Stimulated activated naive CD4-positive, alpha-beta T cell treated with Interleukin-2 at 50 U/mL for 16 hours (primary cell): ENCODE data around the gene PSMD1.
"Not testable (repeated sequence)": the region's sequence is repeated elsewhere in the genome, so short reads cannot be mapped to it uniquely, and the experiment has no call there.

Experiments
- DNase-seq: peaks from one replicate; lab custom pipeline; 2025; lab: John Stamatoyannopoulos, UW

The PSMD1 gene

DNA sequence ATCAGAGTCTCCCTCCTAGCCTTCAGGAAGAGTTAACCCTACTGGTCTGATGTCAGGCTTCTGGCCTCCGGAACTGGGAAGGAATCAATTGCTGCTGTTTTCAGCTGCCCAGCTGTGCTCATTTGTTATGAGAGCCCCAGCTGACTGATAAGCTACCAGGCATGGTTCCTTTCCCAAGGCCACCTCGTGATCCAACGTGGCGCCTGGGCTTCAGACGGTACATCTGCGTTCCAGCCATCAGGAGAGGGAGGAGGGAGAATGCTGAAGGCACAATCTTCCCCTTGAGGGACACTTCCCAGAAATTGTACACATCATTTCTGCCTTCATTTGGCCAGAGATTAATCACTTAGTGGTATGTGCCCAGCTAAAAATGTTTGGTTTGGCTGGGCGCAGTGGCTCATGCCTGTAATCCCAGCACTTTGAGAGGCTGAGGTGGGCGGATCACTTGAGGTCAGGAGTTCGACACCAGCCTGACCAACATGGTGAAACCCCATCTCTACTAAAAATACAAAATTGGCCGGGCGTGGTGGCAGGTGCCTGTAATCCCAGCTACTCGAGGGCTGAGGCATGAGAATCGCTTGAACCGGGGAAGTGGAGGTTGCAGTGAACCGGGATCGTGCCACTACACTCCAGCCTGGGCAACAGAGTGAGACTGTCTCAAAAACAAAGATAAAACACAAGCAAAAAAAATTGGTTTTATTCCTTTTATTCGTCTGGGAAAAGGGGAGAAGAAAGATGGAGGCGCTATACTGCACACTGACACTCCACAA, 131.3 kb downstream of the PSMD1 start:
- no peak for DNase-seq

GRCh38 chr2:231188506-231189170, 132.0 kb downstream of the PSMD1 start:
- no peak for DNase-seq

DNA sequence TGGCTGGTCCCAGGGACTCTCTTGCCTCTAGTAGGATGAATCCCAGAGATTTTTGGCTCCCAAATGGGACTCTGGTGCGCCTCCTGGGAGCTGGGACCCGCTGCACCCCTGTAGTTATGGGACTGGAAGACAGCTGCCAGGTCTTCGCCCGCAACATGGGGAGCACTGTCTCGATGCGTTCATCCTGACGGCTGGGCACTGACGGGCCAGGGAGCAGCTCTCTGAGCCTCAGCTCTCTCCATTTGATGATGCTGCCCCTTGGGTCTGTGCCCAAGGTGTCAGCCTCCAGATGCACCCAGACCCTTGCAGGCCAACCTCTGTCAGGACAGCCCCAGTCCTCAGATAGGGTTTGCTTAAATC, 132.5 kb downstream of the PSMD1 start:
- no peak for DNase-seq

DNA sequence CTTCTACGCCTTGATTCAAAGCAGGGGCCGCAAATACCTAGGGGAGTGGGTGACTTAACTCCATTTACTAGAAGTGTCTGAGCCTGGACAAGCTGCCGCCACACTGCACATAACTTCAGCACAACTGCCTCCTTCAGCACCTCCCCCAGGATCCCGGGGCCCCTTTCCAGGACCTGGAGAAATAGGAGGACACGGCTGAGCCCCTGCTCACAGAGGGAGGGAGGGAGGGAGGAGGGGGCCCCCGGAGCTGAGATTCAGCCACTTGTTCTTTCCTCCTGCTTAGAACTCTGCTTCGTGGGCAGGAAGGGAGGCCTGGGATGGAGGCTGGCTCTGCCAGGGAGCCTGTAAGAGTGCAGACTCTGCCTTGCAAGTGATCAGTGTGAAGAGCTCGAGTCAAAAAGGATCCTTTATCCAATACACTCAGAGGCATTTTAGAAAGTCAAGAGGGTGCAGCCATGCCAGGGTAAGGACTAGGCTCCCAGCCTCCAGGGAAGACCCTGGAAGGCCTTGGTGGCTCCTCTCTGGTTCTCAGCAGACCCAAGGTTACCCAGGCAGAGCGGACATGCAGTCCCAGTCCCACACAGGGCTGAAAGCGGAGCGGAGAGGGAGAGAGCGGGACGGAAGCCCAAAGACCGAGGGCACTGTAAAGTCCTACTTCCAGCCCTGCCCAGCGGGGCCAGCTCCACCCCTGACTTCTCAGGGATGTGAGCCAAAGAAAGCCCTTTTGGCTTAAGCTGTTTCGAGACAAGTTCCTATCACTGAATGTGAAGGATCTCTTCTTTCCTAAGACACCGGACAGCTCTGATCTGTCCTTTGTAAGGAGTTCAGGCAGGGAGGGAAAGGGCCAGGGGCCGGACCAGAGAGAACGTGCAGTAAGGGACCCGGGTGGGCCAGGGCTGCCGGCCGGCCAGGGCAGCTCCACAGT, 133.2 kb downstream of the PSMD1 start:
- no peak for DNase-seq

GRCh38 chr2:231190531-231191197, 134.0 kb downstream of the PSMD1 start:
- DNase-seq = no peak

GRCh38 chr2:231191896-231192872, 135.5 kb downstream of the PSMD1 start:
- DNase-seq = no peak

- DNase-seq = no peak
Measured at GRCh38 chr2:231193216-231193615, 136.5 kb downstream of the PSMD1 start.

GRCh38 chr2:231196592-231196991, 139.9 kb downstream of the PSMD1 start:
- no peak for DNase-seq

GRCh38 chr2:231197196-231197595, 140.5 kb downstream of the PSMD1 start:
- DNase-seq = not testable (repeated sequence)

- DNase-seq = no peak
Measured at GRCh38 chr2:231197706-231198290, 141.1 kb downstream of the PSMD1 start.

DNA sequence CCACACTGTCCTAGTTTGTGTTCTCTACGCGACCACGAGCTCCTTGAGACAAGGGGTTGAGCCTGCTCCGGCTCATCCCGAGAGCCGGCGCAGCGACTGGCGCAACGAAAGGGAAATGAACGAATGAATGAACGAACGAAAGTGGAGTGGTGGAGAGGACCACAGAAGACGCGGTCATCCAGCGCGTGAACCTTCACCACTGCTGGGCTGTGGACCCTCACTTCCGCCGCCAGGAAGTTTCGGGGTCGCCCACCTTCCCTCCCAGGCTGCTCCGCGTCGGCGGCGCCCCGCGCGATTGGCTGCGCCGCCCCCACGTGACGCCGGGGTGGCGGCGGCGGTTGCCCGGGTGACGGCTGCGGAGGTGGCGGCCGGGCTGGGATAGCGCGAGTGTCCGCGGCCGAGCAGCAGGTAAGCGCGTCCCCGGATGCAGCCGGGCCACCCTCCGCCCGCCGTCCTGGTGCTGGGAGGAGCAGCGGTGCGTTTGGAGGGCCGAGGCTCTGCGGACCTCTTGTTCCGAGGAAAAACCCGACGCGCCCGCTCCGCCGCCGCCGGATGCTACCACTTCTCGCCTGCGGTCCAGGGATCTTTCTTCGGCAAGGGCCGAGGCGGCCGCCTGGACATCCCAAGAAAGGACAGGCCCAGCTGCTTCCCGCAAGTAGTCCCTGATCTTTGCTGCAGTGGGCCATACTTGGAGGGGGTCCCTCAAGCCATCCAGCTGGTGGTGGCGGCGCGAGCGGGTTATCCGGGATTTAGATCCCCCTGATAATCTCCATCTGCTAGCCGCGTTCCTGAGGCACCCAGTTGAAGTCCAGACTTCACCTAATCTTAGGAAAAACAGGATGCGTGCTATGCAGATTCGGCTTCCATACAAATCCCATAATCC, 141.9 kb downstream of the PSMD1 start, which contains the start of gene ARMC9:
Gene ARMC9 (plus strand): TSS at position 341 of the 883 bp plus-strand sequence. CDS start 7,608 bp downstream, outside the sequence.
- peak; percentile 64 for DNase-seq

DNA sequence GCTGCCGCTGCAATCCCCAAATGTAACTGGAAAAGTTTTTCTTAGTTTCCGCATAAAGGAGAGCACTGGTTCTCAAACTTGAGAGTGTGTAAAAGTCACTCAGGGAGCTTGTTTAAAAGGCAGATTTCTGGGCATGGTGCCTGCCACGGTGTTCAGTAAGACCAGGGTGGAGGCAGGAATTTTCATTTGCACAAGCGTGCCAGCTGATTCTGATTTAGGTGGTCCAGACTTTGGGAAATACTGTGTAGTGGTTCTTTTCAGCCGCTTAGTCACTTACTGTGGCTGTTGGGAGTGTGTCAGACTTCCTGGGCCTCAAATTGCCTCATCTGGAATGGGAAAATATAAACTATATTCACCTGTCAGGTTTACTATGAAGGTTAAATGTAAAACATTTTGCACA, 142.6 kb downstream of the PSMD1 start:
- DNase-seq = no peak

DNA sequence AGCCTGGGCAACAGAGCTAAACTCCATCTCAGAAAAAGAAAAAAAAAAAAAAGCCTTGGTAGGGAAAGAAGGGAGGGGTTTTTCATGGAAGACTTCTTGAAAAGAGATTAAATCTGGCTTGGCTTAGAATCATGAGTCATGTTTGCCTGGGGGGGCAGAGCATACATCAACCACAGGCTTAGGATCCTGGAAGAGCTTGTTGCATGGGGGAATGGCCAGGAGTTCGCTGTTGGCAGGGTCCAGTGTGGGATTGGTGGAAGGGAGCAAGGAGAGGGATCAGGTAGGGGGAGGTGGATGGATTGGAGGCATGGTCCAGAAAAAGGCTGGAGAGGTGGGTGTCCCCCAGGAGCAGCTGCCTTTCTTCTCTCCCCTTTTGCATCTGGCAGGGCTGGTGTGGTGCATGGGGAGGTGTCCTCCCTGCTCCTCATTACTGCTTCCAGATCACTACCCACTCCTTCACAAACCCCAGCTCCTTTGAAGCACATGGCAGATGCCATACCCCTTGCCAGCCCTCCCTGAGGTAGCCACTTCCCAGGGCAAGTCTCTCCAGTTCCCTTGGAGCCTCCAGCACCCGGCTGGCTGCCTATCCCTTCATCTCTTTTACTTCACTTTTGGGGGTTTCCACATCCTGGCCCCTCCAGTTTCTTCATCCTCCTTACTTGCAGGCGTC, 144.3 kb downstream of the PSMD1 start:
- no peak for DNase-seq

- no peak for DNase-seq
Measured at GRCh38 chr2:231201475-231201814, 144.8 kb downstream of the PSMD1 start.

DNA sequence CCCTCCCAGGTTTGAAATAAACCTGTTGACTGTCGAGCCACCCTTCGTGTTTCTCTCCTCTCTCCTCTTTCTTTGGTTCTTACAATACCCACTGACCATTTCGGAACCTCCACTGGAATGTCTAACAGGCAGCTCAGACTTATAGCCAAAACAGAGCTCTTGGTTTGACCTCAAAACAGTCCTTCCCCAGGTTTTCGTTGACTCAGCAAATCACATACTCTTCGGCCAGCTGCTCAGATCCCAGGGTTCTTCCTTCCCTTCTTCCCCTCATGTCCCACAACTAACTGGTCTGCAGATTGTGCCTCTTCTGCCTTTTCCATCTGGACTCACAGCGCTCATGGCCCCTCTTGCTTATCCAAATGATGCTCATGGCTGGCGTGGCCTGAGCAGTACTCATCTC, 146.4 kb downstream of the PSMD1 start:
- no peak for DNase-seq

GRCh38 chr2:231204146-231204545, 147.5 kb downstream of the PSMD1 start:
- DNase-seq = no peak

- DNase-seq = no peak
Measured at GRCh38 chr2:231204581-231204980, 147.9 kb downstream of the PSMD1 start.

DNA sequence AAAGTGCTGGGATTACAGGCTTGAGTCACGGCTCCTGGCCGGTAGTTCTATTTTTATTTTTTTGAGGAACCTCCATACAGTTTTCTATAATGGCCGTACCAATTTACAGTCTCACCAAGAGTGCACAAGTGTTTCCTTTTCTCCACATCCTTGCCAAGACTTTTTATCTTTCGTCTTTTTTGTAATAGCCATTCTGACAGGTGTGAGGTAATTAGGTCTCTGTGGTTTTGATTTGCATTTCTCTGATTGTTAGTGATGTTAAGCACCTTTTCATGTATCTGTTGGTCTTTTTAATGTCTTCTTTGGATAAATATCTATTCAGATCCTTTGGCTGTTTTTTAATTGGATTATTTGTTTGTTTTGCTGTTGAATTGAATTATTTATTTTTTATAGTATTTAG, 151.1 kb downstream of the PSMD1 start:
- no peak for DNase-seq

DNA sequence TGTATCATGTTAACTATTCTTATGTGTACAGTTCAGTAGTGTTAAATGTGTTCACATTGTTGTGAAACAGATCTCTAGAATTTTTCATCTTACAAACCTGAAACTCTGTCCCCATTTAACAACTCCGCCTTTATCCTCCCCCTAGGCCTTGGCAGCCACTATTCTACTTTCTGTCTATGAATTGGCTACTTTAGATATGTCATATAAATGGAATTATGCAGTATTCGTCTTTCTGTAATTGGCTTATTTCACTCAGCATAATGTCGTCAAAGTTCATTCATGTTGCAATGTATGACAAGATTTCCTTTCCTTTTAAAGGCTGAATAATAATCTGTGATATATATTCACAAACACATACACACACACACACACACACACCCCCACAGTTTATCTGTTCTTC, 154.1 kb downstream of the PSMD1 start:
- DNase-seq = no peak
